KMS-11 (cell line): ENCODE results near the gene PAK1.
"Not testable (repeated sequence)": the region's sequence is repeated elsewhere in the genome, so short reads cannot be mapped to it uniquely, and the experiment has no call there.

ENCODE experiments used
- H2AFZ ChIP-seq: fragments of 200-600 bp; sonication (generic); 2 replicates; pipeline ENCODE4 v1.6.1; 2016; ENCODE audit warnings: antibody characterized with exemption, mixed run types, low read depth
- H3K27ac ChIP-seq: fragments of 200-600 bp; sonication (generic); 2 replicates; pipeline ENCODE4 v1.6.1; 2016; ENCODE audit warnings: mild to moderate bottlenecking, mixed run types
- H3K27me3 ChIP-seq: fragments of 200-600 bp; sonication (generic); 2 replicates; pipeline ENCODE4 v1.6.1; 2017; ENCODE audit warnings: mild to moderate bottlenecking, low read depth, mixed run types, moderate library complexity; ENCODE audit not compliant: insufficient read depth
- H3K36me3 ChIP-seq: fragments of 200-600 bp; sonication (generic); 2 replicates; pipeline ENCODE4 v1.6.1; 2017; ENCODE audit warnings: mild to moderate bottlenecking, mixed run types; ENCODE audit not compliant: insufficient read depth
- H3K4me1 ChIP-seq: fragments of 200-600 bp; sonication (generic); 2 replicates; pipeline ENCODE4 v1.6.1; 2016; ENCODE audit warnings: mild to moderate bottlenecking, low read depth, mixed run types; ENCODE audit not compliant: poor library complexity, severe bottlenecking
- H3K4me2 ChIP-seq: fragments of 200-600 bp; sonication (generic); 2 replicates; pipeline ENCODE4 v1.7.0; 2016; ENCODE audit warnings: mild to moderate bottlenecking, mixed run types
- H3K4me3 ChIP-seq: fragments of 200-600 bp; sonication (generic); IDR thresholded peaks from 2 replicates; pipeline ENCODE4 v1.6.1; 2017; ENCODE audit warnings: low read depth, low read length, mixed read lengths; ENCODE audit not compliant: insufficient read depth
- H3K79me2 ChIP-seq: fragments of 200-600 bp; sonication (generic); 2 replicates; pipeline ENCODE4 v1.6.1; 2016; ENCODE audit warnings: low read depth, mixed run types; ENCODE audit not compliant: insufficient read depth
- H3K9ac ChIP-seq: fragments of 200-600 bp; sonication (generic); 2 replicates; pipeline ENCODE4 v1.6.1; 2016; ENCODE audit warnings: mild to moderate bottlenecking, mixed run types
- H4K20me1 ChIP-seq: fragments of 200-600 bp; sonication (generic); 2 replicates; pipeline ENCODE4 v1.6.1; 2016; ENCODE audit warnings: mild to moderate bottlenecking, mixed run types; ENCODE audit not compliant: insufficient read depth
- CTCF ChIP-seq: fragments of 200-600 bp; sonication (generic); conservative IDR thresholded peaks from 2 replicates; pipeline ENCODE4 v1.6.1; 2017; ENCODE audit warnings: low read depth, mild to moderate bottlenecking, antibody characterized with exemption, low read length, moderate library complexity, mixed read lengths

Gene PAK1

GRCh38 chr11:77501758-77502157, 27.9 kb upstream of the PAK1 start:
- Histone ChIP-seq H3K4me1 (no peaks in the 10 kb centered on the region), H3K36me3 (no peaks in the 10 kb centered on the region), H3K27ac (no peak overlapping the region), H3K27me3 (no peaks in the 10 kb centered on the region), H4K20me1 (no peaks in the 10 kb centered on the region), H3K79me2 (no peaks in the 10 kb centered on the region), H2AFZ (no peak overlapping the region), H3K4me3 (no peak overlapping the region), H3K9ac (no peak overlapping the region), H3K4me2 (no peak overlapping the region)
- TF ChIP-seq CTCF: no peak

GRCh38 chr11:77497368-77497767, 23.5 kb upstream of the PAK1 start:
- Histone ChIP-seq H3K9ac (no peak overlapping the region), H3K36me3 (no peaks in the 10 kb centered on the region), H3K4me1 (no peaks in the 10 kb centered on the region), H2AFZ (no peak overlapping the region), H3K4me3 (no peak overlapping the region), H3K27me3 (no peaks in the 10 kb centered on the region), H3K27ac (no peak overlapping the region), H3K79me2 (no peaks in the 10 kb centered on the region), H4K20me1 (no peaks in the 10 kb centered on the region), H3K4me2 (no peak overlapping the region)
- TF ChIP-seq CTCF: no peak

GRCh38 chr11:77495526-77495925, 21.6 kb upstream of the PAK1 start:
- no peak for TF ChIP-seq CTCF
- H3K79me2 ChIP-seq: no peaks in the 10 kb centered on the region
- no peaks in the 10 kb centered on the region for H3K36me3 ChIP-seq
- H3K9ac ChIP-seq: no peak overlapping the region
- H3K27me3 ChIP-seq: no peaks in the 10 kb centered on the region
- H4K20me1 ChIP-seq: no peaks in the 10 kb centered on the region
- H3K4me2 ChIP-seq: no peak overlapping the region
- H3K4me3 ChIP-seq: no peak overlapping the region
- no peaks in the 10 kb centered on the region for H3K4me1 ChIP-seq
- no peak overlapping the region for H3K27ac ChIP-seq
- H2AFZ ChIP-seq: no peak overlapping the region

- not testable (repeated sequence) for H3K4me1 ChIP-seq, H3K27ac ChIP-seq, H3K79me2 ChIP-seq, H3K27me3 ChIP-seq, H3K36me3 ChIP-seq, H4K20me1 ChIP-seq, H3K4me2 ChIP-seq, H3K4me3 ChIP-seq, H3K9ac ChIP-seq, H2AFZ ChIP-seq
Observed at GRCh38 chr11:77490035-77490434, 16.1 kb upstream of the PAK1 start.

- no peak overlapping the region for H3K4me2 ChIP-seq
Observed at GRCh38 chr11:77487790-77488189, 13.9 kb upstream of the PAK1 start.

More at GRCh38 chr11:77487790-77488189, 13.9 kb upstream of the PAK1 start:
- Histone ChIP-seq H3K27me3 (no peaks in the 10 kb centered on the region), H3K9ac (no peak overlapping the region), H2AFZ (no peak overlapping the region), H4K20me1 (no peaks in the 10 kb centered on the region), H3K4me1 (no peaks in the 10 kb centered on the region), H3K27ac (no peak overlapping the region), H3K79me2 (no peaks in the 10 kb centered on the region), H3K4me3 (no peak overlapping the region), H3K36me3 (no peaks in the 10 kb centered on the region)
- TF ChIP-seq CTCF: no peak
